WI38 (cell line): Measurements from ENCODE around the gene TOX3.

Source experiments
- H3K4me3 ChIP-seq: 2 replicates; pipeline ENCODE4 v1.5.1; 2011; ENCODE audit warnings: low read depth, mild to moderate bottlenecking, control low read depth, low read length
- CTCF ChIP-seq: IDR thresholded peaks from 2 replicates; pipeline ENCODE4 v1.5.1; 2012; ENCODE audit warnings: low read depth, mild to moderate bottlenecking, control low read depth, low read length

The TOX3 gene

DNA sequence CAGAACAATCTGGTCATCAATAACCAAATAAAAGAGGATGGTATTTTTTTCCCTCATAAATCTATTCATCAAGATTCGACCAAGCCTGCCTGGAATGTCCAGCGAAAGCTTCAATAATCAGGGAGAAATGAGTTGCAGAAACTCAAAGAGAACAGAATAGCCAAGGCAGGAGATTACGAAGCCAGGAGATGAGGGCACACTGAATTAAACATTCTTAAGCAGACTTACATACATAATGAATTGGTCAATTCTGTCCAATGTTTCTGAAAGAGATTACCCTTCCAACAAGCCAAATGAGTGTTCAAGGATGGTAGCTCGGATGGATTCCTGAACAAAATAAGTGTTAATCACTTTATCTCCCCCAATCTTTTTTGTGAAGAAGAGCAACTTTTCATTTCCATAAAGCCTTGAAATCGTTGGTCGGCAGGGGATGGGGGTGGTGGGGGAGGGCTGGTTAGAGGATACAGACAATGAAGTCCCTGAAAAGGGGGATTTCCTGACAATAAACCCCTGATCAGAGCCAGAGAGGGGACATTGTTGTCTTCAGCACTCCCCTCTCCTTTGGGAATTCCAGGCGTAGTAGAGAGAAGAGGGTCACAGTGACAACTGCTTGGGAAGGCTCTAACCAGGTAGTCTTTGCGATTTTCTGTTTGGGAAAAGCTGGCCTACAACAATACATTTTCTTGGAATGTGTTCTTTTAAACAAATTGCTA lies 20.7 kb downstream of the TOX3 start:
- no peak for TF ChIP-seq CTCF
- no peak overlapping the region for H3K4me3 ChIP-seq

DNA sequence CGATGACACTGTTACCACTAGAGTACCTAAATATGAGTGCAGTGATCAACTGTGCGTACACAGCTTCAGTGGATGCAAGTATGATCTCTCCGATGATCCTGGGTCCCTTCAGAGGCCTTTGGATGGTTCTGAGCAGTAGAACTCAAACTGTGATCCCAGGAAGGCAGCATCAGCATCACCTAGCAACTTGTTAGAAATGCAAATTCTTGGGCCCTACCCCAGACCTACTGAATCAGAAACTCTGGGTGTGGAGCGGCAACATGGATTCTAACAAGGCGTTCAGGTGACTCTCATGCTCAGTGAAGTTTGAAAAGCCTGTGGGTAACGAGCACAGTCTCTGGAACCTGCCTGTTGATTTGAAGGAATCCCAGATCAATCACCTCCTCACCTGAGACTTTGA lies 25.4 kb downstream of the TOX3 start:
- no peak for TF ChIP-seq CTCF
- H3K4me3 ChIP-seq = no peak overlapping the region

DNA sequence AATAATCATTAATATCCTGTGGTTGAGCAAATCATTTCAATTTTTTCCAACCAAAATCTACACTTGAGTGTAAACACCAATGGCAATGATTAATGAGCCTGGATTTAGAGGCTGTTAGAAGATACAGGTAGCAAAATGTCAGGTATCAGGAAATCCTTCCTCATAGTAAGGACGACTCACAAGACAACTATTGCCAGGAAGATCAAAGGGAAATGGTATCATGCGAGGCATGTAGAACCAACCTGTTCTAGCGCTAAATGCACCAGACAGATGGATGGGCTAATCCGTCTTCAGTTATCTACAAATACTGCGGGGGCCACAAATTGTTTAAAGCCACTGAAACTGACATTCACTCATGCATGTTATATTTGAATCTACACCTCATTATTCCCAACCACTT lies 28.1 kb downstream of the TOX3 start:
- H3K4me3 ChIP-seq = no peak overlapping the region
- no peak for TF ChIP-seq CTCF

DNA sequence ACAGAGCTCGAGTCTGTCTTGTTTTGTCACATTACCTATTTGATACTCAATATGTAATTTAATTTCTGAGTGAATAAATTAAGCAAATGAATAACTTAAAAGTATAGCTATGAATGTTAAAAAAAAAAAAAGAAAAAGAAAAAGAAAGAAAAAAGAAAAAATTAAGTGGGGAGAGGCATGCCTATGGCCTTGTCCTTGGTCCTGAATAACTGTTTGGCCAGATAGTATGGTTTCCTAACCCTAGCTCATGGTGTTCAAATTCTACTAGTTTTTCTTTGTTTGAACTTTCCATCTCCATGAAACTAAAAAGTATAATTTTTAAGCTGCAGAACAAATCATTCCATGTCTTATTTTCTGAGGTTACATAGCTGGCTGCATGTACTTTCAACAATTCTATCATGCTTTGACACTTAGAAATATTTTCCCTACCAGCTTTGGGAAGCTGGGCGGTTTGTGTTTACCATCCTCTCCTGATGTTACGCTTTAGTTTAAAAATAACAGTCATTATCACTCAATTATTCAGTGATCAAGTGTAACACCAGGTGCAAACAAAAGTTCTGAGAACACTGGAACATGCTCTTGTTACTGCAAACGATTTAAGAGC lies 31.8 kb downstream of the TOX3 start:
- no peak for TF ChIP-seq CTCF
- no peak overlapping the region for H3K4me3 ChIP-seq

GRCh38 chr16:52512297-52512987 lies 34.5 kb downstream of the TOX3 start:
- no peak overlapping the region for H3K4me3 ChIP-seq

GRCh38 chr16:52501746-52502145 lies 45.2 kb downstream of the TOX3 start:
- H3K4me3 ChIP-seq = no peak overlapping the region
- no peak for TF ChIP-seq CTCF

More at GRCh38 chr16:52512297-52512987, 34.5 kb downstream of the TOX3 start:
- TF ChIP-seq CTCF = no peak

DNA sequence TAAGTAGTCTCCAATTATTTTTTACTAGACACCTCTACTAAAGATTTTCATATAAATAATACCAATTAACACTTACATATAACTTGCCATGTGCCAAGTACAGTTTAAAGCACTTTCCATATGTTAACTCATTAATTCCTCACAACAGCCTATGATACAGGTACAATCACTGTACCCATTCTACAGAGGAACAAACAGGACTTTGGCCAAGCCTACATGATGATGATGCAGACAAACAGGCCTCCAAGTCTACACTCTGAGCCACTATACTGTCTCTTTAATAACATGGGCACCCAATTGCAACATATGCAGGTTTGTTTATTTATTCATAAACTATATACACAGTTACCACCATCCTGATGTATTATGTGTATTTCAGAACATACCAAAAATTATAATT lies 46.0 kb downstream of the TOX3 start:
- no peak overlapping the region for H3K4me3 ChIP-seq
- TF ChIP-seq CTCF = no peak
